Lower leg skin (tissue), 4 donors: ENCODE results near the gene ITIH6. TPM values are rescaled to one million over a fixed set of nuclear protein-coding genes. Genes with fewer than 3 reads are reported as not detected.

ENCODE experiments used
- DNase-seq, 2 donors: peaks; one replicate each; pipeline ENCODE4 v3.0.0-alpha.2; 2019; ENCODE audit warnings: low spot score in 2 of 2
- H3K4me3 ChIP-seq: fragments of 200-600 bp; sonication (generic); 2 replicates; pipeline ENCODE4 v1.5.1; 2017; ENCODE audit warnings: mild to moderate bottlenecking, low read depth; ENCODE audit not compliant: poor library complexity, severe bottlenecking
- POLR2A ChIP-seq, 2 donors: fragments of 450-650 bp; IDR thresholded peaks; one replicate each; pipeline ENCODE4 v1.6.1; 2016 to 2017; ENCODE audit warnings: antibody characterized with exemption in 2 of 2, mild to moderate bottlenecking in 1 of 2, moderate library complexity in 1 of 2
- WGBS, 2 donors: methylation state at CpG; one replicate each; pipeline ENCODE4 v1.1.5; 2018; 5-methylcytosine and 5-hydroxymethylcytosine counted together
- intact Hi-C: fragments of 100-400 bp; cut with DNase I; formaldehyde crosslinking; loops from one replicate; pipeline ENCODE4 v1.15.0; 2023; ENCODE audit warnings: low total_unique reads
- total RNA-seq, 4 donors: library from RNA; depleted of rRNA; stranded (reverse); fragments of >200 nt; gene quantifications; one replicate each; pipeline ENCODE4 v1.1.0, GENCODE V29; 2016
- TF ChIP-seq, protein P1 (sequence below), 3 donors: fragments of 450-650 bp; IDR thresholded peaks; one replicate each; pipeline ENCODE4 v1.5.1; 2016; ENCODE audit warnings: antibody characterized with exemption in 3 of 3, mild to moderate bottlenecking in 3 of 3, moderate library complexity in 2 of 3

The ITIH6 gene
- total RNA-seq, 4 donors from 2014 or later = 0.06 TPM; not detected in 3

DNA sequence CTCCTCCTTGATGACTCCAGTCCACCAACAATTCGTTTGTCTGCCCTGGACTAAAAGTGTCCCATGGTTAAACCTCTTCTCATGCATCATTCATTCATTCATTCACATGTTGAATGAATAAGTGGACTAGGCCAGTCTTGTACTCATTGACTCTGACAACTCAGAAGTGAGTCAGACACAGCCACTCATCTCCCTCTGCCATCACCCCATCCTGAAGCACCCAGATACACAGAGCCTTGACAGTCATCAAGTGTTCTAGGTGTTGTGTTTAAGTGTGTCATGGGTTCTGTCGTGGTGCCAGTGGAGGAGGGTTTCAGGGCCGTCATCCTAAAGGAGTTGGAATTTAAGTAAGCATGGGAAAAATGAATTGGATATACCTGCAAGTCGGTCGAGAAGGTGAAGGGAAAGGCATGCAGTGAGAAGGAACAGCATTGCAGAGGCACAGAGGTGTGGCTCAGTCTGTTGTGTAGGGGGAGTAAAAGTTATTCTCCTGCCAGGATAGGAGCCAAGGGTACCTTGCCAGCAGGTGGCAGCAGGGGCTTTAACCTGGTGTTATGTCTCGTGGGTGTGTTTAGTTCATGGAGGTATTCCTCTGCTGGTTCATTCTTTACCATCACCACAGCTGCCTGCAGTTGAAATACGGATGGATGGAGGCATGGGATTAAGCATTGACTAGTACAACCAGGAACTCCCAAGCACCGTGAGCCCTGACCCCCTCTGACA lies 27.8 kb upstream of the ITIH6 start:
- no peak for TF ChIP-seq POLR2A (IDR thresholded peaks at IDR 0.05)
- TF ChIP-seq, protein P1, sequence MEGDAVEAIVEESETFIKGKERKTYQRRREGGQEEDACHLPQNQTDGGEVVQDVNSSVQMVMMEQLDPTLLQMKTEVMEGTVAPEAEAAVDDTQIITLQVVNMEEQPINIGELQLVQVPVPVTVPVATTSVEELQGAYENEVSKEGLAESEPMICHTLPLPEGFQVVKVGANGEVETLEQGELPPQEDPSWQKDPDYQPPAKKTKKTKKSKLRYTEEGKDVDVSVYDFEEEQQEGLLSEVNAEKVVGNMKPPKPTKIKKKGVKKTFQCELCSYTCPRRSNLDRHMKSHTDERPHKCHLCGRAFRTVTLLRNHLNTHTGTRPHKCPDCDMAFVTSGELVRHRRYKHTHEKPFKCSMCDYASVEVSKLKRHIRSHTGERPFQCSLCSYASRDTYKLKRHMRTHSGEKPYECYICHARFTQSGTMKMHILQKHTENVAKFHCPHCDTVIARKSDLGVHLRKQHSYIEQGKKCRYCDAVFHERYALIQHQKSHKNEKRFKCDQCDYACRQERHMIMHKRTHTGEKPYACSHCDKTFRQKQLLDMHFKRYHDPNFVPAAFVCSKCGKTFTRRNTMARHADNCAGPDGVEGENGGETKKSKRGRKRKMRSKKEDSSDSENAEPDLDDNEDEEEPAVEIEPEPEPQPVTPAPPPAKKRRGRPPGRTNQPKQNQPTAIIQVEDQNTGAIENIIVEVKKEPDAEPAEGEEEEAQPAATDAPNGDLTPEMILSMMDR (IDR thresholded peaks at IDR 0.05) = no peak
- intact Hi-C loops = no loop called here
- 62 to 81% methylated on average over 7 of the region's 8 CpGs for WGBS, 2 donors
- no peak for DNase-seq
- no peak overlapping the region for H3K4me3 ChIP-seq

DNA sequence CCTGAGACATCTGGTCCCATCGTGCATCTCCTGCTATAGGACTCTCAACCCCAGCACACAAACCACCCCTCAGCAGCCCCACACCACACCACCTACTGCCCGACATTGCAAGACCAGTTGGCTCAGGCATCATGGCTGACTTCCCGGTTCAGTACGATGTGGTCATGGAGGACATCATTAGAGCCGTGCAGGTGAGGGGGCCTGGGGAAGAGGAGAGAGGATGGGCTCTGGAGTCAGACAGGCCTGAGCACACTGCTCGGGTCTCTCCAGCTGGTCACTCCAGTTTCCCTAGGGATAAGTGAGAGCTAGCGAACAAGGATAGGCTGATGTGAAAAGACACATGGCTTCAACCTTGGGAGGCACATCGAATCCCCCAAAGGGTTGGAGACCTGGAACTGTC lies 26.7 kb upstream of the ITIH6 start:
- TF ChIP-seq, protein P1 (IDR thresholded peaks at IDR 0.05) = no peak
- intact Hi-C loops = no loop called here
- WGBS, 2 donors = 86 to 97% methylated on average over 8 of the region's 8 CpGs
- no peak for DNase-seq
- no peak overlapping the region for H3K4me3 ChIP-seq

DNA sequence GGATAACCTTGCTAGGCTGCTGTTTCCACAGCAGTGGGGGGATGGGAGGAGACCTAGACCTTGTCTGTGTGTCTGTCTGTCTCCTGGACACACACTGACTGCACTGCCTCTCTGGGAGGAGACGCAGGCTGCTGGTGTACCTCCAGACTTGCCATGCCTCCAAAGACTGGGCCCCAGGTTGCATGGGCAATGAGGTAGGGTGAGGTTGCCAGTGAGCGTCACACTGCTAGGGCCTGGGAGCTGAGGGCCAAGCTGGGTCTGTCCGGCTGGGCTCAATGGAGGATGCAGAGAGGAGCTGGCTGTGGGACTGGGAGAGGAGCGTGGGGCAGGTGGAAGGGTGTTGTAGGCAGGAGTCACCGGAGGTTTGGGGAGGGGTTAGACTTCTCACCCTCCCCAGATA lies 26.1 kb upstream of the ITIH6 start:
- intact Hi-C loops = no loop called here
- 80 to 96% methylated on average over 4 of the region's 5 CpGs for WGBS, 2 donors
- DNase-seq = no peak
- TF ChIP-seq, protein P1 (IDR thresholded peaks at IDR 0.05) = no peak
- no peak for TF ChIP-seq POLR2A (IDR thresholded peaks at IDR 0.05)
- H3K4me3 ChIP-seq = no peak overlapping the region

DNA sequence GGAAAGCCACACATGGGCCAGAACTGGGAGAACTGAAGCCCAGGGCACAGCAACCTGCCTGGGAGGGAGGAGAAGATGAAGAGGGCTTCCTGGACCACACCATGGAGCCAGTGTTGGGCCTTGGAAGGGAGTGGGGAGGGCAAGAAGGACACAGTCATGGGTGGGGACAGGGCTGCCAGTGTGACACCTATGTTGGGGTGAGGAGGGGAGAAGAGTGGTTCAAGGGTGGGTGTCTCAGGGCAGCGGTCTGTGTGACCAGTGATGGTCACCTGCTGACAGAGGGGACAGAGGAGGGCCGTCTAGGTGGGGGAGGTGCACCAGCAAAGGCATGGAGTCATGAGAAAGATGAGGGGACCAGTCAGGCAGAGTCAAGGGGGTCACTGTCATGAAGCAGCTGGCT lies 23.3 kb upstream of the ITIH6 start:
- no peak for DNase-seq
- intact Hi-C loops = no loop called here
- whole genome bisulfite sequencing, 2 donors = 65 to 83% methylated on average over 2 of the region's 2 CpGs
- no peak for TF ChIP-seq POLR2A (IDR thresholded peaks at IDR 0.05)
- TF ChIP-seq, protein P1 (IDR thresholded peaks at IDR 0.05) = no peak
- H3K4me3 ChIP-seq = no peak overlapping the region

DNA sequence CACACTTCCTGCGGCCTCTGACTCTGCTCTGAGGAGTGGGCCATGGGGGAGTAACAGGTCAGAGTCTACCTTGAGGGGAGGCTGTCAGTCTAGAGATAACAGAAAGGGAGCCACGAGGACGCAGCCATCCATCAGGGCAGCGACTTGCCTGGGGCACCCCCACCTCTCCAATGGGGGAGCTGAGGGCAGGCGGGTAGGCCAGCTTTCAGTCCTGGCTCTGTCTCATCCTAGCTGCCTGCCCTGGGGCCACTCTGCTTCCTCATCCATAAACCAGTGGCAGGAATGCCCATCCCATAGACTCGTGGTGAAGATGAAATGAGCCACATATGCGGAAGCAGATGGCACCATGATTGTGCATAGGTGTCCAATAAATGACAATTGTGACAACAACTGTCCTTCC lies 22.7 kb upstream of the ITIH6 start:
- H3K4me3 ChIP-seq = no peak overlapping the region
- TF ChIP-seq, protein P1 (IDR thresholded peaks at IDR 0.05) = no peak
- no peak for TF ChIP-seq POLR2A (IDR thresholded peaks at IDR 0.05)
- DNase-seq = no peak
- 77 to 93% methylated on average over 3 to 6 of the region's 7 CpGs for WGBS, 2 donors
- intact Hi-C loops = no loop called here

DNA sequence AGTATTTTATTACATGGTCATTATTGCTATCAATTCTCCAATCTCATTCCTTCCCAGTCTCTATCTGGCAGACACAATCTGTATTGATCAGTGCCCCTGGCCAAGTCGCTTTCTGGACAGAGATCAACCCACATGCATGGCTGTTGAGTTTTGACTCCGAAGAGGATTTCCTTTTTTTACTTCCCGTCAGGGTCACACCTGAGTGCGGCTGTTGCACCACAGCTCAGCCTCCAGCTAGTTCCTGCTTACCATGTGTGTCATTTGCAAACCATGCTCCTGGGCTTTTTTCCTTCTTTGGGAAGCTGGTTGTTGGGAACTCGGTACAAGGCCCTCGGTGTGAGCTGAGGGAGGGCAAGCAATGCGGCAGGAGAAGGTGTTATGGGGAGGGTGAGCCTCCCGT lies 21.1 kb upstream of the ITIH6 start:
- no peak for TF ChIP-seq POLR2A (IDR thresholded peaks at IDR 0.05)
- TF ChIP-seq, protein P1 (IDR thresholded peaks at IDR 0.05) = no peak
- DNase-seq = no peak
- H3K4me3 ChIP-seq = no peak overlapping the region
- intact Hi-C loops = no loop called here
- WGBS, 2 donors = 54 to 60% methylated on average over 7 to 8 of the region's 8 CpGs
